Neuron (in vitro differentiated cells): ENCODE results near the gene BCL11B.

ENCODE experiments used
- H2AFZ ChIP-seq: one replicate; pipeline ENCODE4 v1.6.1; 2013; ENCODE audit warnings: low read depth, mild to moderate bottlenecking, inconsistent platforms, low read length, moderate library complexity
- H3K27me3 ChIP-seq: one replicate; pipeline ENCODE4 v1.6.1; 2013; ENCODE audit warnings: low read length; ENCODE audit not compliant: insufficient read depth
- H3K36me3 ChIP-seq: one replicate; pipeline ENCODE4 v1.6.1; 2013; ENCODE audit warnings: low read length; ENCODE audit not compliant: insufficient read depth
- H3K4me1 ChIP-seq: one replicate; pipeline ENCODE4 v1.6.1; 2013; ENCODE audit warnings: low read length; ENCODE audit not compliant: insufficient read depth
- H3K4me3 ChIP-seq: 2 replicates; pipeline ENCODE4 v1.5.1; 2013; ENCODE audit warnings: mild to moderate bottlenecking, low read length, moderate library complexity
- H3K9me3 ChIP-seq: one replicate; pipeline ENCODE4 v1.6.1; 2013; ENCODE audit warnings: low read length

The BCL11B gene

GRCh38 chr14:99241325-99242010, 30.5 kb downstream of the BCL11B start:
- peaks cover 2% of the 10 kb centered on the region for H3K9me3 ChIP-seq
- peaks cover 7% of the 10 kb centered on the region for H3K4me1 ChIP-seq
- H2AFZ ChIP-seq: no peak overlapping the region
- H3K4me3 ChIP-seq: no peak overlapping the region
- no peaks in the 10 kb centered on the region for H3K36me3 ChIP-seq
- H3K27me3 ChIP-seq: peaks cover 57% of the 10 kb centered on the region

- Histone ChIP-seq H3K27me3 (peaks cover 57% of the 10 kb centered on the region), H3K9me3 (peaks cover 4% of the 10 kb centered on the region)
Observed at GRCh38 chr14:99240627-99241324, 31.2 kb downstream of the BCL11B start.

GRCh38 chr14:99239661-99240092, 32.3 kb downstream of the BCL11B start:
- no peak overlapping the region for H2AFZ ChIP-seq
- no peak overlapping the region for H3K4me3 ChIP-seq
- H3K27me3 ChIP-seq: peaks cover 50% of the 10 kb centered on the region

More at GRCh38 chr14:99240627-99241324, 31.2 kb downstream of the BCL11B start:
- no peak overlapping the region for H3K4me3 ChIP-seq
- H3K4me1 ChIP-seq: peaks cover 7% of the 10 kb centered on the region
- H2AFZ ChIP-seq: no peak overlapping the region
- H3K36me3 ChIP-seq: no peaks in the 10 kb centered on the region

GRCh38 chr14:99238216-99238615, 33.8 kb downstream of the BCL11B start:
- no peaks in the 10 kb centered on the region for H3K36me3 ChIP-seq
- H3K27me3 ChIP-seq: peaks cover 40% of the 10 kb centered on the region
- H3K4me1 ChIP-seq: no peaks in the 10 kb centered on the region
- no peak overlapping the region for H2AFZ ChIP-seq
- H3K4me3 ChIP-seq: no peak overlapping the region
- peaks cover 10% of the 10 kb centered on the region for H3K9me3 ChIP-seq

More at GRCh38 chr14:99239661-99240092, 32.3 kb downstream of the BCL11B start:
- H3K36me3 ChIP-seq: no peaks in the 10 kb centered on the region
- peaks cover 8% of the 10 kb centered on the region for H3K9me3 ChIP-seq
- H3K4me1 ChIP-seq: no peaks in the 10 kb centered on the region

- peaks cover 10% of the 10 kb centered on the region for H3K9me3 ChIP-seq
- peaks cover 34% of the 10 kb centered on the region for H3K27me3 ChIP-seq
- no peak overlapping the region for H3K4me3 ChIP-seq
- H3K36me3 ChIP-seq: no peaks in the 10 kb centered on the region
- no peaks in the 10 kb centered on the region for H3K4me1 ChIP-seq
- H2AFZ ChIP-seq: no peak overlapping the region
Observed at GRCh38 chr14:99237288-99237687, 34.7 kb downstream of the BCL11B start.

GRCh38 chr14:99236386-99237138, 35.4 kb downstream of the BCL11B start:
- H3K4me3 ChIP-seq: no peak overlapping the region
- no peak overlapping the region for H2AFZ ChIP-seq
- no peaks in the 10 kb centered on the region for H3K36me3 ChIP-seq
- peaks cover 30% of the 10 kb centered on the region for H3K27me3 ChIP-seq
- peaks cover 10% of the 10 kb centered on the region for H3K9me3 ChIP-seq
- H3K4me1 ChIP-seq: no peaks in the 10 kb centered on the region

- no peak overlapping the region for H3K4me3 ChIP-seq
- no peak overlapping the region for H2AFZ ChIP-seq
- no peaks in the 10 kb centered on the region for H3K4me1 ChIP-seq
- H3K9me3 ChIP-seq: peaks cover 10% of the 10 kb centered on the region
- H3K27me3 ChIP-seq: peaks cover 29% of the 10 kb centered on the region
- H3K36me3 ChIP-seq: no peaks in the 10 kb centered on the region
Observed at GRCh38 chr14:99235582-99236320, 36.2 kb downstream of the BCL11B start.

- H2AFZ ChIP-seq: no peak overlapping the region
- peaks cover 35% of the 10 kb centered on the region for H3K27me3 ChIP-seq
- peaks cover 10% of the 10 kb centered on the region for H3K9me3 ChIP-seq
- no peak overlapping the region for H3K4me3 ChIP-seq
- H3K36me3 ChIP-seq: no peaks in the 10 kb centered on the region
- H3K4me1 ChIP-seq: no peaks in the 10 kb centered on the region
Observed at GRCh38 chr14:99234961-99235571, 36.9 kb downstream of the BCL11B start.

GRCh38 chr14:99234355-99234754, 37.6 kb downstream of the BCL11B start:
- Histone ChIP-seq H3K4me3 (no peak overlapping the region), H3K9me3 (peaks cover 10% of the 10 kb centered on the region), H3K4me1 (no peaks in the 10 kb centered on the region), H3K27me3 (peaks cover 31% of the 10 kb centered on the region), H2AFZ (no peak overlapping the region), H3K36me3 (no peaks in the 10 kb centered on the region)

GRCh38 chr14:99233222-99234035, 38.6 kb downstream of the BCL11B start:
- Histone ChIP-seq H3K9me3 (peaks cover 10% of the 10 kb centered on the region), H3K27me3 (peaks cover 23% of the 10 kb centered on the region), H3K4me3 (no peak overlapping the region), H3K36me3 (no peaks in the 10 kb centered on the region), H3K4me1 (no peaks in the 10 kb centered on the region), H2AFZ (no peak overlapping the region)

- Histone ChIP-seq H3K4me3 (no peak overlapping the region), H3K36me3 (no peaks in the 10 kb centered on the region), H3K4me1 (no peaks in the 10 kb centered on the region), H3K9me3 (peaks cover 8% of the 10 kb centered on the region), H2AFZ (no peak overlapping the region), H3K27me3 (peaks cover 20% of the 10 kb centered on the region)
Observed at GRCh38 chr14:99232714-99233214, 39.2 kb downstream of the BCL11B start.
